ENCODE data around the gene CATSPER1. TPM values are rescaled to one million over a fixed set of nuclear protein-coding genes. Genes with fewer than 3 reads are reported as not detected.
A peak's percentile ranks its signal among the peaks of the same experiment; 100 is the strongest.

Gene CATSPER1
- total and polyA plus RNA-seq, 2 of the 8 experiments (the other 6 are each of a cell fraction or from before 2014, with no cell fraction given): not detected

GRCh38 chr11:66072081-66072480 is 45.8 kb upstream of the CATSPER1 start:
- CTCF ChIA-PET (ENCODE audit: partially characterized antibody): interaction anchor here (1.0 to 6.8 kb wide), 5 partner anchors 27 to 63 kb away, joined by 3 to 73 read pairs (median 4); no protein-coding TSS in a partner anchor
- Histone ChIP-seq H3K23me2 (ENCODE audit: low read depth, low read length) (no peaks in the 10 kb centered on the region; the same call in 1 of the 2 replicates), H3K79me1 (ENCODE audit: low read depth, low read length) (no peaks in the 10 kb centered on the region; the same call in 1 of the 2 replicates), H3K4me1 (replicated peaks in 1 of 4; ENCODE audit: control insufficient read depth in 3 of 4, insufficient read depth in 4 of 4, low read length in 3 of 4) (peaks cover 5 to 13% (median 8%) of the 10 kb centered on the region in 4 experiments; a peak in 6 of 7 replicates), H2BK15ac (ENCODE audit: low read length) (no peak overlapping the region), H3K36me3 (ENCODE audit: control insufficient read depth in 2 of 4, insufficient read depth in 4 of 4, low read length in 3 of 4) (peaks cover 4 to 19% (median 13%) of the 10 kb centered on the region in 4 experiments; a peak in 6 of 8 replicates), H3K79me2 (ENCODE audit: control insufficient read depth in 1 of 2, insufficient read depth in 2 of 2, low read length in 2 of 2) (peaks cover 0 to 13% of the 10 kb centered on the region in 2 experiments; a peak in 2 of 4 replicates), H3K18ac (ENCODE audit: extremely low read depth, low read length) (no peak overlapping the region), H4K20me1 (replicated peaks in 1 of 2; ENCODE audit: control insufficient read depth in 1 of 2, insufficient read depth in 2 of 2, low read length in 2 of 2) (peaks cover 2 to 10% of the 10 kb centered on the region in 2 experiments), H2BK120ac (replicated peaks; ENCODE audit: low read depth, low read length) (no peak overlapping the region), H2AK5ac (ENCODE audit: low read depth, low read length) (no peak overlapping the region), H2AFZ (ENCODE audit: low read length) (no peak overlapping the region), H3K9me3 (ENCODE audit: insufficient read depth in 2 of 2, low read depth in 1 of 2, low read length in 1 of 2) (no peaks in the 10 kb centered on the region), H3K56ac (replicated peaks; ENCODE audit: insufficient read length, low read depth, low read length) (no peak overlapping the region), H2BK5ac (ENCODE audit: low read depth, low read length) (no peak overlapping the region), H4K91ac (replicated peaks; ENCODE audit: insufficient read length, low read length) (no peak overlapping the region), H2BK20ac (ENCODE audit: low read length) (no peak overlapping the region), H3K9ac (replicated peaks in 1 of 4; ENCODE audit: extremely low read depth in 1 of 4, low read depth in 3 of 4, low read length in 3 of 4) (no peak overlapping the region), H3K4me2 (ENCODE audit: insufficient read depth in 1 of 2, low read depth in 2 of 2, low read length in 2 of 2) (peak overlapping the region in 1 of 2 experiments; percentile 75; a peak in 1 of 4 replicates), H3K14ac (ENCODE audit: insufficient read length) (no peak overlapping the region), H2BK12ac (ENCODE audit: low read depth, low read length) (no peak overlapping the region), H4K8ac (ENCODE audit: extremely low read depth, insufficient read depth, low read length) (no peak overlapping the region), H3K23ac (ENCODE audit: insufficient read length) (no peak overlapping the region), H3K4ac (replicated peaks; ENCODE audit: insufficient read length, low read depth, low read length) (no peak overlapping the region), H3K4me3 (ENCODE audit: extremely low read depth in 1 of 4, insufficient read depth in 2 of 4, low read depth in 3 of 4, low read length in 4 of 4) (0 out of 8 replicates have a peak overlapping the region, but pooled peaks of 1 of the 4 experiments have one; percentile 77), H4K5ac (ENCODE audit: insufficient read length, low read depth, low read length) (no peak overlapping the region), H3K27me3 (replicated peaks in 1 of 4; ENCODE audit: control insufficient read depth in 3 of 4, extremely low read depth in 1 of 4, insufficient read depth in 3 of 4, low read length in 3 of 4) (no peaks in the 10 kb centered on the region), H3K27ac (ENCODE audit: low read depth, low read length) (no peak overlapping the region)
- FAIRE-seq (no peak), DNase-seq (ENCODE audit: low read depth in 1 of 2, low spot score in 2 of 2) (no peak)
- POLR2A ChIA-PET (ENCODE audit: partially characterized antibody): interaction anchor here (0.7 to 9.7 kb wide), 4 partner anchors 11 to 502 kb away, joined by 3 to 150 read pairs (median 6); partner anchors contain the start of genes GAL3ST3, SF3B2 and ZNRD2
- 98% methylated on average over 3 of the region's 3 CpGs; no CpG with 5 or more reads in 1 of the 2 experiments for WGBS, 2 experiments (ENCODE audit: extremely low coverage in 1 of 2, insufficient coverage in 1 of 2, insufficient read length in 1 of 2, insufficient replicate concordance in 2 of 2, low coverage in 1 of 2, low lambda C conversion rate in 2 of 2, missing lambda C conversion rate in 1 of 2)
- TF ChIP-seq CEBPB (IDR thresholded peaks at IDR 0.05; ENCODE audit: low read depth, low read length) (no peak), SUZ12 (IDR thresholded peaks at IDR 0.05; ENCODE audit: low read length) (no peak), RAD21 (IDR thresholded peaks at IDR 0.05 in 1 of 2, conservative IDR thresholded peaks at IDR 0.05 in 1 of 2; ENCODE audit: low read depth in 2 of 2, low read length in 2 of 2) (no peak), CBX8 (IDR thresholded peaks at IDR 0.05; ENCODE audit: borderline replicate concordance, low read depth, low read length) (no peak), NRF1 (IDR thresholded peaks at IDR 0.05; ENCODE audit: low read depth, low read length) (no peak), USF2 (IDR thresholded peaks at IDR 0.05; ENCODE audit: low read length) (no peak), YY1 (IDR thresholded peaks at IDR 0.05; ENCODE audit: low read depth, low read length) (no peak), CREB1 (IDR thresholded peaks at IDR 0.05) (no peak), RXRA (IDR thresholded peaks at IDR 0.05; ENCODE audit: insufficient read depth, low read depth, low read length) (no peak), ZNF274 (IDR thresholded peaks at IDR 0.05; ENCODE audit: borderline replicate concordance, extremely low read depth, low read length) (no peak), SRF (IDR thresholded peaks at IDR 0.05; ENCODE audit: low read depth, low read length) (no peak)
